Measurements from ENCODE around the gene XXYLT1. TPM values are rescaled to one million over a fixed set of nuclear protein-coding genes. Genes with fewer than 3 reads are reported as not detected.
A peak's percentile ranks its signal among the peaks of the same experiment; 100 is the strongest.

Gene XXYLT1
- total RNA-seq, 1 experiment from 2014 or later, result 23.4 TPM

DNA sequence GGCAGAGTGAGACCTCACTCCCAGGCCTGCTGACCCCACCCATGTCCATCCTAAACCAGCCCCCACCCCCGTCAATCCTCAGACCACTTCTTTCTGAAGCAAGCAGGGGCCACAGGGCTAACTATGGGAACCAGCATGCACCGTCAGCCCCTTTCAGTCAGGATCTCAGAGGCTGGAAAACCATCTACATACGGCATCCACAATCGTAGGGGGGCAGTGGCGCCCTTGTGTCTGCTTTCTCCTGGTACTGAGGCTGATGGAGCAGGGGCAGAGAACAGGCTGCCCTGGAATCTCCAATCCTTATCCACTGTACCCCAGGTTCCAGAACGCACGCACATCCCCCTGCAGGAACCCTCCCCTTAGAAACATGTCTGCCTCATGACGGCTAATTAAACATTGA is 56.6 kb downstream of the XXYLT1 start:
- ATAC-seq (no peak), DNase-seq (ENCODE audit: low spot score) (no peak)
- H3K9me3 Mint-ChIP-seq, result peaks cover 8% of the 10 kb centered on the region
- TF ChIP-seq NR1H2 (CRISPR knock-in tag; IDR thresholded peaks at IDR 0.05) (no peak), OVOL2 (CRISPR knock-in tag; IDR thresholded peaks at IDR 0.05; ENCODE audit: borderline replicate concordance) (no peak), SMAD4 (CRISPR knock-in tag; IDR thresholded peaks at IDR 0.05) (no peak), NR2C2 (CRISPR knock-in tag; IDR thresholded peaks at IDR 0.05) (no peak), ZNF416 (CRISPR knock-in tag; IDR thresholded peaks at IDR 0.05) (no peak), ZNF121 (CRISPR knock-in tag; IDR thresholded peaks at IDR 0.05) (no peak)
- POLR2A ChIA-PET, result no interaction called here
- peaks cover 7% of the 10 kb centered on the region for H3K36me3 Mint-ChIP-seq
- CTCF ChIA-PET, result no interaction called here
- no peak overlapping the region for H3K4me3 Mint-ChIP-seq
- peaks cover 44% of the 10 kb centered on the region for H3K4me1 Mint-ChIP-seq
- H3K27me3 Mint-ChIP-seq (ENCODE audit: low read depth), result no peaks in the 10 kb centered on the region
- no peak overlapping the region for H3K27ac Mint-ChIP-seq

DNA sequence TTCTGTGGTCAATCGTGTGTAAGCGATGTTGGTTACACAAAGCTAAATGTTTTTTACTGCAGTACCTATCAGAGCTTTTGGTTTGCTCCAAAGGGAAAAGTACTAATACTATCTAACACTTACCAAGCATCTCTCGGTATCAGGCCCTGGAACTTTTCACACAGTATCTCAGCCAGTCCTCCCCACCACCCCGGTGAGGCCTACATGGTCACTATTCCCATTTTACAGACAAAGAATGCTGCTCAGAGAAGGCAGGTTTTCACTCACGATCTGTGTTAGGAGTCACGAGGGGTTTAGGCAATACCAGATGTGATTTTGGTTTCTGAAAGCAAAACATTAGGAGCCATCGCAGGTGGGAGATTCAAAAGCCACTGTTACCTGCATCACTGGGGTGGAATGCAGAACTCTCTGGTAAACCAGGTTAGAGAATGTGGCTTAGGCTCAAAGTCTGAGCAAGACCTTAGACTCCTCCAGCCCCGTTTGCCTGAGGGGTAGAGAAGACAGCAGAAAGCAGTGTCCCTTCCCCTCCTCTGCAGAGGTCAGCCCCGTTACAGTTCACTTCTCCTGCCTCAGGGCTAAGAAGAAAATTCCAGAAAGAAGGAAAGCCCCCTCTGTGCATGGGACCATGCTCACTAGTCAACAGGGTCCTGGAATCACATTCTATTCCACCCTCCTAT is 57.2 kb downstream of the XXYLT1 start:
- POLR2A ChIA-PET, result no interaction called here
- H3K27ac Mint-ChIP-seq, result 0 out of 2 replicates have a peak overlapping the region, but pooled peaks have one; percentile 63
- 0 out of 2 replicates have a peak, but pooled peaks have one; percentile 22 for ATAC-seq
- H3K9me3 Mint-ChIP-seq, result peaks cover 4% of the 10 kb centered on the region
- no peaks in the 10 kb centered on the region for H3K27me3 Mint-ChIP-seq (ENCODE audit: low read depth)
- peaks cover 43% of the 10 kb centered on the region for H3K4me1 Mint-ChIP-seq
- no peak for TF ChIP-seq RORB (CRISPR knock-in tag; IDR thresholded peaks at IDR 0.05)
- TF ChIP-seq, protein P1, sequence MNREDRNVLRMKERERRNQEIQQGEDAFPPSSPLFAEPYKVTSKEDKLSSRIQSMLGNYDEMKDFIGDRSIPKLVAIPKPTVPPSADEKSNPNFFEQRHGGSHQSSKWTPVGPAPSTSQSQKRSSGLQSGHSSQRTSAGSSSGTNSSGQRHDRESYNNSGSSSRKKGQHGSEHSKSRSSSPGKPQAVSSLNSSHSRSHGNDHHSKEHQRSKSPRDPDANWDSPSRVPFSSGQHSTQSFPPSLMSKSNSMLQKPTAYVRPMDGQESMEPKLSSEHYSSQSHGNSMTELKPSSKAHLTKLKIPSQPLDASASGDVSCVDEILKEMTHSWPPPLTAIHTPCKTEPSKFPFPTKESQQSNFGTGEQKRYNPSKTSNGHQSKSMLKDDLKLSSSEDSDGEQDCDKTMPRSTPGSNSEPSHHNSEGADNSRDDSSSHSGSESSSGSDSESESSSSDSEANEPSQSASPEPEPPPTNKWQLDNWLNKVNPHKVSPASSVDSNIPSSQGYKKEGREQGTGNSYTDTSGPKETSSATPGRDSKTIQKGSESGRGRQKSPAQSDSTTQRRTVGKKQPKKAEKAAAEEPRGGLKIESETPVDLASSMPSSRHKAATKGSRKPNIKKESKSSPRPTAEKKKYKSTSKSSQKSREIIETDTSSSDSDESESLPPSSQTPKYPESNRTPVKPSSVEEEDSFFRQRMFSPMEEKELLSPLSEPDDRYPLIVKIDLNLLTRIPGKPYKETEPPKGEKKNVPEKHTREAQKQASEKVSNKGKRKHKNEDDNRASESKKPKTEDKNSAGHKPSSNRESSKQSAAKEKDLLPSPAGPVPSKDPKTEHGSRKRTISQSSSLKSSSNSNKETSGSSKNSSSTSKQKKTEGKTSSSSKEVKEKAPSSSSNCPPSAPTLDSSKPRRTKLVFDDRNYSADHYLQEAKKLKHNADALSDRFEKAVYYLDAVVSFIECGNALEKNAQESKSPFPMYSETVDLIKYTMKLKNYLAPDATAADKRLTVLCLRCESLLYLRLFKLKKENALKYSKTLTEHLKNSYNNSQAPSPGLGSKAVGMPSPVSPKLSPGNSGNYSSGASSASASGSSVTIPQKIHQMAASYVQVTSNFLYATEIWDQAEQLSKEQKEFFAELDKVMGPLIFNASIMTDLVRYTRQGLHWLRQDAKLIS (CRISPR knock-in tag; IDR thresholded peaks at IDR 0.05; ENCODE audit: borderline replicate concordance), result no peak
- TF ChIP-seq RELA (CRISPR knock-in tag; IDR thresholded peaks at IDR 0.05; ENCODE audit: borderline replicate concordance), result no peak
- TF ChIP-seq ETV6 (CRISPR knock-in tag; IDR thresholded peaks at IDR 0.05), result no peak
- TF ChIP-seq CREB1 (CRISPR knock-in tag; IDR thresholded peaks at IDR 0.05), result no peak
- TF ChIP-seq, protein P2, sequence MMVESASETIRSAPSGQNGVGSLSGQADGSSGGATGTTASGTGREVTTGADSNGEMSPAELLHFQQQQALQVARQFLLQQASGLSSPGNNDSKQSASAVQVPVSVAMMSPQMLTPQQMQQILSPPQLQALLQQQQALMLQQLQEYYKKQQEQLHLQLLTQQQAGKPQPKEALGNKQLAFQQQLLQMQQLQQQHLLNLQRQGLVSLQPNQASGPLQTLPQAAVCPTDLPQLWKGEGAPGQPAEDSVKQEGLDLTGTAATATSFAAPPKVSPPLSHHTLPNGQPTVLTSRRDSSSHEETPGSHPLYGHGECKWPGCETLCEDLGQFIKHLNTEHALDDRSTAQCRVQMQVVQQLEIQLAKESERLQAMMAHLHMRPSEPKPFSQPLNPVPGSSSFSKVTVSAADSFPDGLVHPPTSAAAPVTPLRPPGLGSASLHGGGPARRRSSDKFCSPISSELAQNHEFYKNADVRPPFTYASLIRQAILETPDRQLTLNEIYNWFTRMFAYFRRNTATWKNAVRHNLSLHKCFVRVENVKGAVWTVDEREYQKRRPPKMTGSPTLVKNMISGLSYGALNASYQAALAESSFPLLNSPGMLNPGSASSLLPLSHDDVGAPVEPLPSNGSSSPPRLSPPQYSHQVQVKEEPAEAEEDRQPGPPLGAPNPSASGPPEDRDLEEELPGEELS (CRISPR knock-in tag; IDR thresholded peaks at IDR 0.05), result no peak
- TF ChIP-seq, protein P3, sequence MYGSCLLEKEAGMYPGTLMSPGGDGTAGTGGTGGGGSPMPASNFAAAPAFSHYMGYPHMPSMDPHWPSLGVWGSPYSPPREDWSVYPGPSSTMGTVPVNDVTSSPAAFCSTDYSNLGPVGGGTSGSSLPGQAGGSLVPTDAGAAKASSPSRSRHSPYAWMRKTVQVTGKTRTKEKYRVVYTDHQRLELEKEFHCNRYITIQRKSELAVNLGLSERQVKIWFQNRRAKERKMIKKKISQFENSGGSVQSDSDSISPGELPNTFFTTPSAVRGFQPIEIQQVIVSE (CRISPR knock-in tag; IDR thresholded peaks at IDR 0.05; ENCODE audit: borderline replicate concordance), result no peak
- no peak for TF ChIP-seq GABPB1 (CRISPR knock-in tag; IDR thresholded peaks at IDR 0.05)
- no peak for TF ChIP-seq NR1H2 (CRISPR knock-in tag; IDR thresholded peaks at IDR 0.05)
- no peak for DNase-seq (ENCODE audit: low spot score)
- peaks cover 3% of the 10 kb centered on the region for H3K36me3 Mint-ChIP-seq
- no peak overlapping the region for H3K4me3 Mint-ChIP-seq
- CTCF ChIA-PET, result interaction anchor here (0.6 to 0.8 kb wide), 3 partner anchors 11 to 1433 kb away, joined by 3 read pairs; no protein-coding TSS in a partner anchor

DNA sequence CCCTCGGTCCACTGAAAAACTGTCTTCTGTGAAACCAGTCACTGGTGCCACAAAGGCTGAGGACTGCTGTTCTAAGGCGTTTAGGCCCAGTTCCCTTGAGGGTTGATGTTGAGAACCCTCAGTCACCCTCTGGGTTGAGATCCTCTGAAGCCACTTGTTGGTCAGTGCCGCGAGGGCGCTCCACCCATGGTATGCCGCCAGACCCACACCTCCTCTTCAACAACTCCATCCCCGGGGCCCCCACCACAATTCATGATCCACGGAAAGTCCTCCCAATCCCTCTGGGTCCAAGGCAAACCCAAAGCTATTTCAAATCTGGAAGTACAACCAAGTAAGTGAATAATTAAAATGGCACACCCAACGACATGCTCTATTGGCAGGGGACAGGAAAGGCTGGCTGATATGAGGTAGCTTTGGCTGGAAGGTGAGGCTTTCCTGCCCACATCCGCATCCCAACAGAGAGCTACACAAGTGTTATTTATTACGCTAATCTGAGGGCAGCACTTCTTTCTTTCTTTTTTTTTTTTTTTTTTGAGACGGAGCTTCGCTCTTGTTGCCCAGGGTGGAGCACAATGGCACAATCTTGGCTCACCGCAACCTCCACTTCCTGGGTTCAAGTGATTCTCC is 58.1 kb downstream of the XXYLT1 start:
- Mint-ChIP-seq H3K9me3 (peaks cover 4% of the 10 kb centered on the region), H3K4me1 (peaks cover 47% of the 10 kb centered on the region), H3K27ac (peak overlapping the region; percentile 23; the same call in 1 of the 2 replicates), H3K4me3 (no peak overlapping the region), H3K27me3 (ENCODE audit: low read depth) (no peaks in the 10 kb centered on the region), H3K36me3 (peaks cover 3% of the 10 kb centered on the region)
- TF ChIP-seq, protein P4, sequence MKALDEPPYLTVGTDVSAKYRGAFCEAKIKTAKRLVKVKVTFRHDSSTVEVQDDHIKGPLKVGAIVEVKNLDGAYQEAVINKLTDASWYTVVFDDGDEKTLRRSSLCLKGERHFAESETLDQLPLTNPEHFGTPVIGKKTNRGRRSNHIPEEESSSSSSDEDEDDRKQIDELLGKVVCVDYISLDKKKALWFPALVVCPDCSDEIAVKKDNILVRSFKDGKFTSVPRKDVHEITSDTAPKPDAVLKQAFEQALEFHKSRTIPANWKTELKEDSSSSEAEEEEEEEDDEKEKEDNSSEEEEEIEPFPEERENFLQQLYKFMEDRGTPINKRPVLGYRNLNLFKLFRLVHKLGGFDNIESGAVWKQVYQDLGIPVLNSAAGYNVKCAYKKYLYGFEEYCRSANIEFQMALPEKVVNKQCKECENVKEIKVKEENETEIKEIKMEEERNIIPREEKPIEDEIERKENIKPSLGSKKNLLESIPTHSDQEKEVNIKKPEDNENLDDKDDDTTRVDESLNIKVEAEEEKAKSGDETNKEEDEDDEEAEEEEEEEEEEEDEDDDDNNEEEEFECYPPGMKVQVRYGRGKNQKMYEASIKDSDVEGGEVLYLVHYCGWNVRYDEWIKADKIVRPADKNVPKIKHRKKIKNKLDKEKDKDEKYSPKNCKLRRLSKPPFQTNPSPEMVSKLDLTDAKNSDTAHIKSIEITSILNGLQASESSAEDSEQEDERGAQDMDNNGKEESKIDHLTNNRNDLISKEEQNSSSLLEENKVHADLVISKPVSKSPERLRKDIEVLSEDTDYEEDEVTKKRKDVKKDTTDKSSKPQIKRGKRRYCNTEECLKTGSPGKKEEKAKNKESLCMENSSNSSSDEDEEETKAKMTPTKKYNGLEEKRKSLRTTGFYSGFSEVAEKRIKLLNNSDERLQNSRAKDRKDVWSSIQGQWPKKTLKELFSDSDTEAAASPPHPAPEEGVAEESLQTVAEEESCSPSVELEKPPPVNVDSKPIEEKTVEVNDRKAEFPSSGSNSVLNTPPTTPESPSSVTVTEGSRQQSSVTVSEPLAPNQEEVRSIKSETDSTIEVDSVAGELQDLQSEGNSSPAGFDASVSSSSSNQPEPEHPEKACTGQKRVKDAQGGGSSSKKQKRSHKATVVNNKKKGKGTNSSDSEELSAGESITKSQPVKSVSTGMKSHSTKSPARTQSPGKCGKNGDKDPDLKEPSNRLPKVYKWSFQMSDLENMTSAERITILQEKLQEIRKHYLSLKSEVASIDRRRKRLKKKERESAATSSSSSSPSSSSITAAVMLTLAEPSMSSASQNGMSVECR (CRISPR knock-in tag; IDR thresholded peaks at IDR 0.05; ENCODE audit: borderline replicate concordance), result no peak
- TF ChIP-seq HMGA2 (CRISPR knock-in tag; IDR thresholded peaks at IDR 0.05), result no peak
- TF ChIP-seq ZNF423 (CRISPR knock-in tag; IDR thresholded peaks at IDR 0.05), result no peak
- TF ChIP-seq, protein P2 (CRISPR knock-in tag; IDR thresholded peaks at IDR 0.05), result no peak
- CTCF ChIA-PET, result interaction anchor here (0.6 to 0.8 kb wide), 3 partner anchors 12 to 1432 kb away, joined by 3 read pairs; no protein-coding TSS in a partner anchor
- DNase-seq (ENCODE audit: low spot score) (no peak), ATAC-seq (no peak)
- POLR2A ChIA-PET, result no interaction called here

Measured in WTC11 (cell line).